ENCODE results near the gene UGT1A4.

Gene UGT1A4

GRCh38 chr2:233779722-233780121, 61.2 kb downstream of the UGT1A4 start:
- WGBS, 2 experiments = 96 to 98% methylated on average over 4 of the region's 4 CpGs
- H3K27me3 ChIP-seq (ENCODE audit: control insufficient read depth, insufficient read depth, low read length, poor library complexity, severe bottlenecking) = no peaks in the 10 kb centered on the region
- H3K27ac ChIP-seq (ENCODE audit: insufficient read depth, low read depth, low read length, poor library complexity, severe bottlenecking) = no peak overlapping the region
- no peaks in the 10 kb centered on the region for H3K36me3 ChIP-seq (ENCODE audit: control insufficient read depth, insufficient read depth, low read length)
- no peak overlapping the region for H3K4me3 ChIP-seq (ENCODE audit: insufficient read depth, low read depth, low read length)
- H3K9me3 ChIP-seq (ENCODE audit: control insufficient read depth, low read length) = no peaks in the 10 kb centered on the region
- H3K4me1 ChIP-seq (ENCODE audit: control insufficient read depth, insufficient read depth, low read length) = no peaks in the 10 kb centered on the region

GRCh38 chr2:233780771-233781170, 62.2 kb downstream of the UGT1A4 start:
- H3K36me3 ChIP-seq (ENCODE audit: control insufficient read depth, insufficient read depth, low read length) = no peaks in the 10 kb centered on the region
- 80 to 93% methylated on average over 2 to 3 of the region's 4 CpGs for WGBS, 2 experiments
- H3K4me1 ChIP-seq (ENCODE audit: control insufficient read depth, insufficient read depth, low read length) = no peaks in the 10 kb centered on the region
- no peaks in the 10 kb centered on the region for H3K9me3 ChIP-seq (ENCODE audit: control insufficient read depth, low read length)
- H3K27me3 ChIP-seq (ENCODE audit: control insufficient read depth, insufficient read depth, low read length, poor library complexity, severe bottlenecking) = no peaks in the 10 kb centered on the region
- H3K27ac ChIP-seq (ENCODE audit: insufficient read depth, low read depth, low read length, poor library complexity, severe bottlenecking) = no peak overlapping the region
- no peak overlapping the region for H3K4me3 ChIP-seq (ENCODE audit: insufficient read depth, low read depth, low read length)

- Histone ChIP-seq H3K27ac (ENCODE audit: insufficient read depth, low read depth, low read length, poor library complexity, severe bottlenecking) (no peak overlapping the region), H3K4me1 (ENCODE audit: control insufficient read depth, insufficient read depth, low read length) (no peaks in the 10 kb centered on the region), H3K36me3 (ENCODE audit: control insufficient read depth, insufficient read depth, low read length) (no peaks in the 10 kb centered on the region), H3K9me3 (ENCODE audit: control insufficient read depth, low read length) (no peaks in the 10 kb centered on the region), H3K4me3 (ENCODE audit: insufficient read depth, low read depth, low read length) (no peak overlapping the region), H3K27me3 (ENCODE audit: control insufficient read depth, insufficient read depth, low read length, poor library complexity, severe bottlenecking) (no peaks in the 10 kb centered on the region)
- 89 to 96% methylated on average over 7 of the region's 7 CpGs for WGBS, 2 experiments
Measured at GRCh38 chr2:233789554-233789953, 71.0 kb downstream of the UGT1A4 start.

- H3K9me3 ChIP-seq (ENCODE audit: control insufficient read depth, low read length) = no peaks in the 10 kb centered on the region
- no peaks in the 10 kb centered on the region for H3K27me3 ChIP-seq (ENCODE audit: control insufficient read depth, insufficient read depth, low read length, poor library complexity, severe bottlenecking)
- no peak overlapping the region for H3K27ac ChIP-seq (ENCODE audit: insufficient read depth, low read depth, low read length, poor library complexity, severe bottlenecking)
- H3K36me3 ChIP-seq (ENCODE audit: control insufficient read depth, insufficient read depth, low read length) = no peaks in the 10 kb centered on the region
- H3K4me1 ChIP-seq (ENCODE audit: control insufficient read depth, insufficient read depth, low read length) = no peaks in the 10 kb centered on the region
- H3K4me3 ChIP-seq (ENCODE audit: insufficient read depth, low read depth, low read length) = no peak overlapping the region
- WGBS, 2 experiments = 93 to 94% methylated on average over 18 of the region's 18 CpGs
Measured at GRCh38 chr2:233791151-233791882, 72.8 kb downstream of the UGT1A4 start.

GRCh38 chr2:233791883-233792329, 73.4 kb downstream of the UGT1A4 start:
- H3K36me3 ChIP-seq (ENCODE audit: control insufficient read depth, insufficient read depth, low read length) = no peaks in the 10 kb centered on the region
- WGBS, 2 experiments = 90 to 91% methylated on average over 9 of the region's 9 CpGs
- H3K9me3 ChIP-seq (ENCODE audit: control insufficient read depth, low read length) = no peaks in the 10 kb centered on the region
- no peak overlapping the region for H3K27ac ChIP-seq (ENCODE audit: insufficient read depth, low read depth, low read length, poor library complexity, severe bottlenecking)
- H3K4me1 ChIP-seq (ENCODE audit: control insufficient read depth, insufficient read depth, low read length) = no peaks in the 10 kb centered on the region
- no peak overlapping the region for H3K4me3 ChIP-seq (ENCODE audit: insufficient read depth, low read depth, low read length)
- H3K27me3 ChIP-seq (ENCODE audit: control insufficient read depth, insufficient read depth, low read length, poor library complexity, severe bottlenecking) = no peaks in the 10 kb centered on the region

GRCh38 chr2:233792720-233793119, 74.2 kb downstream of the UGT1A4 start:
- Histone ChIP-seq H3K36me3 (ENCODE audit: control insufficient read depth, insufficient read depth, low read length) (no peaks in the 10 kb centered on the region), H3K27ac (ENCODE audit: insufficient read depth, low read depth, low read length, poor library complexity, severe bottlenecking) (no peak overlapping the region), H3K4me1 (ENCODE audit: control insufficient read depth, insufficient read depth, low read length) (no peaks in the 10 kb centered on the region), H3K9me3 (ENCODE audit: control insufficient read depth, low read length) (no peaks in the 10 kb centered on the region), H3K27me3 (ENCODE audit: control insufficient read depth, insufficient read depth, low read length, poor library complexity, severe bottlenecking) (no peaks in the 10 kb centered on the region), H3K4me3 (ENCODE audit: insufficient read depth, low read depth, low read length) (no peak overlapping the region)
- WGBS, 2 experiments = 93% methylated on average over 7 of the region's 7 CpGs

GRCh38 chr2:233793465-233794127, 75.1 kb downstream of the UGT1A4 start:
- H3K27me3 ChIP-seq (ENCODE audit: control insufficient read depth, insufficient read depth, low read length, poor library complexity, severe bottlenecking) = no peaks in the 10 kb centered on the region
- no peak overlapping the region for H3K27ac ChIP-seq (ENCODE audit: insufficient read depth, low read depth, low read length, poor library complexity, severe bottlenecking)
- H3K36me3 ChIP-seq (ENCODE audit: control insufficient read depth, insufficient read depth, low read length) = no peaks in the 10 kb centered on the region
- H3K9me3 ChIP-seq (ENCODE audit: control insufficient read depth, low read length) = no peaks in the 10 kb centered on the region
- no peaks in the 10 kb centered on the region for H3K4me1 ChIP-seq (ENCODE audit: control insufficient read depth, insufficient read depth, low read length)
- WGBS, 2 experiments = 93% methylated on average over 18 of the region's 18 CpGs
- H3K4me3 ChIP-seq (ENCODE audit: insufficient read depth, low read depth, low read length) = no peak overlapping the region

- H3K27me3 ChIP-seq (ENCODE audit: control insufficient read depth, insufficient read depth, low read length, poor library complexity, severe bottlenecking) = no peaks in the 10 kb centered on the region
- H3K4me3 ChIP-seq (ENCODE audit: insufficient read depth, low read depth, low read length) = no peak overlapping the region
- WGBS, 2 experiments = 92 to 93% methylated on average over 17 of the region's 17 CpGs
Measured at GRCh38 chr2:233794128-233794658, 75.7 kb downstream of the UGT1A4 start.

GRCh38 chr2:233795735-233796171, 77.2 kb downstream of the UGT1A4 start:
- Histone ChIP-seq H3K27ac (ENCODE audit: insufficient read depth, low read depth, low read length, poor library complexity, severe bottlenecking) (no peak overlapping the region), H3K4me3 (ENCODE audit: insufficient read depth, low read depth, low read length) (no peak overlapping the region), H3K36me3 (ENCODE audit: control insufficient read depth, insufficient read depth, low read length) (no peaks in the 10 kb centered on the region), H3K4me1 (ENCODE audit: control insufficient read depth, insufficient read depth, low read length) (no peaks in the 10 kb centered on the region), H3K27me3 (ENCODE audit: control insufficient read depth, insufficient read depth, low read length, poor library complexity, severe bottlenecking) (no peaks in the 10 kb centered on the region), H3K9me3 (ENCODE audit: control insufficient read depth, low read length) (no peaks in the 10 kb centered on the region)
- 93 to 94% methylated on average over 13 of the region's 13 CpGs for WGBS, 2 experiments

More at GRCh38 chr2:233794128-233794658, 75.7 kb downstream of the UGT1A4 start:
- H3K27ac ChIP-seq (ENCODE audit: insufficient read depth, low read depth, low read length, poor library complexity, severe bottlenecking) = no peak overlapping the region
- H3K36me3 ChIP-seq (ENCODE audit: control insufficient read depth, insufficient read depth, low read length) = no peaks in the 10 kb centered on the region
- no peaks in the 10 kb centered on the region for H3K9me3 ChIP-seq (ENCODE audit: control insufficient read depth, low read length)
- no peaks in the 10 kb centered on the region for H3K4me1 ChIP-seq (ENCODE audit: control insufficient read depth, insufficient read depth, low read length)

- H3K27me3 ChIP-seq (ENCODE audit: control insufficient read depth, insufficient read depth, low read length, poor library complexity, severe bottlenecking) = no peaks in the 10 kb centered on the region
- no peaks in the 10 kb centered on the region for H3K9me3 ChIP-seq (ENCODE audit: control insufficient read depth, low read length)
- no peak overlapping the region for H3K4me3 ChIP-seq (ENCODE audit: insufficient read depth, low read depth, low read length)
- no peaks in the 10 kb centered on the region for H3K4me1 ChIP-seq (ENCODE audit: control insufficient read depth, insufficient read depth, low read length)
- H3K36me3 ChIP-seq (ENCODE audit: control insufficient read depth, insufficient read depth, low read length) = no peaks in the 10 kb centered on the region
- 92 to 93% methylated on average over 9 of the region's 9 CpGs for WGBS, 2 experiments
- no peak overlapping the region for H3K27ac ChIP-seq (ENCODE audit: insufficient read depth, low read depth, low read length, poor library complexity, severe bottlenecking)
Measured at GRCh38 chr2:233796254-233796653, 77.7 kb downstream of the UGT1A4 start.
